Measurements from ENCODE around the gene ARGLU1.

DNA sequence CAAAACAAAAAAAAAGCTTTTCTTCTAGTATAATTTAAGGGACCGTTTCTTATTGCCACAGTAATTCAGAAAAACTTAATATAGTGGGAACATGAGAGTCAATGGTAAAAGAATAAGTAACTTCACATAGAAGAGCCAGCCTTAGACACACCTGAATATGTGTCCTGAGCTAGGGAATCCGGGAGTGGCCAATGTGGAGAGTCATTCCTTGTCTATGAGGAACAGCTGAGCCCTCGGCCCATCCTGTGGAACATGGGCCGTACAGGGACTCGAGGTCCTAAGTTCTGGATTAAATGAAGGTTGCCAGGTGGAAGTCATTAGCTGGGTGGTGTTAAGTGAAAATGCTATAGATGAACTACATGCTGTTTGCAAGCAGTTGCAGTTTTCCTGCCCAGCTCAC lies 64.7 kb downstream of the ARGLU1 start:
- TF ChIP-seq POLR2A (IDR thresholded peaks at IDR 0.05; ENCODE audit: extremely low read depth, insufficient read length), result no peak
- no peak for TF ChIP-seq CTCF (IDR thresholded peaks at IDR 0.05; ENCODE audit: low read depth, low read length)
